ENCODE data around the gene LRCOL1. TPM values are rescaled to one million over a fixed set of nuclear protein-coding genes. Genes with fewer than 3 reads are reported as not detected.

LRCOL1 gene
- total and polyA plus RNA-seq, 2 experiments from 2014 or later: 1.7 TPM; not detected in 1

DNA sequence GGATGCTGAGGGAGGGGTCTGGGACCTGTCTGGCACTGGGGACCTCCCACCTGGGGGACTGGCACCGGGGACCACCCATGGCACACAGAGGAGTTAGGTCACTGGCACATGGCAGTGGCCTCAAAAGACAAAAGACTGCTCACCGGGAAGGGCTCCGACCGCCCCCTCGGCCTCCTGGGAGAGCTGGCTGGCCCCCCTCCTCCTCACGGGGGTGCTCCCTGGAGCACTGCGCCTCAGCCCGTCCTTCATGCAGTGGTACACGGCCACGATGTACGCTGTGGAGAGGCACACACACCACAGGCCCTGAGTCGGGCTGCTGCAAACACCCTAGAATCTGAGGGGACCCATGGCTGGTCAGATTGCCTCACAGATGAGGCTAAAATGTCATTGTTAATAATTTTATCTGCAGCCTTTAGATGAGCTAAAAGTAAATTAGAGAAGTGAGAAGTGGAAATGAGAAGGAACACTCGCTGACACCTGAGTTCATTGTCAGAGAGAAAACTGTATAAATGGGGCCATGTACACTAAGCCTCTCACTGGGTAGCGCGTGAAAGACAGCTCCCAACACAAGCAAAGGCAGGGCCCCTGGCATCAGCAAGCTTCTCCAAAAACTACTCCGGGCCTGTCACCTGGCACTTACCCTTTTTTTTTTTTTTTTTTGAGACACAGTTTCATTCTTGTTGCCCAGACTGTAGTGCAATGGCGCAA, 22.3 kb upstream of the LRCOL1 start (continued):
- TF ChIP-seq, protein P1, sequence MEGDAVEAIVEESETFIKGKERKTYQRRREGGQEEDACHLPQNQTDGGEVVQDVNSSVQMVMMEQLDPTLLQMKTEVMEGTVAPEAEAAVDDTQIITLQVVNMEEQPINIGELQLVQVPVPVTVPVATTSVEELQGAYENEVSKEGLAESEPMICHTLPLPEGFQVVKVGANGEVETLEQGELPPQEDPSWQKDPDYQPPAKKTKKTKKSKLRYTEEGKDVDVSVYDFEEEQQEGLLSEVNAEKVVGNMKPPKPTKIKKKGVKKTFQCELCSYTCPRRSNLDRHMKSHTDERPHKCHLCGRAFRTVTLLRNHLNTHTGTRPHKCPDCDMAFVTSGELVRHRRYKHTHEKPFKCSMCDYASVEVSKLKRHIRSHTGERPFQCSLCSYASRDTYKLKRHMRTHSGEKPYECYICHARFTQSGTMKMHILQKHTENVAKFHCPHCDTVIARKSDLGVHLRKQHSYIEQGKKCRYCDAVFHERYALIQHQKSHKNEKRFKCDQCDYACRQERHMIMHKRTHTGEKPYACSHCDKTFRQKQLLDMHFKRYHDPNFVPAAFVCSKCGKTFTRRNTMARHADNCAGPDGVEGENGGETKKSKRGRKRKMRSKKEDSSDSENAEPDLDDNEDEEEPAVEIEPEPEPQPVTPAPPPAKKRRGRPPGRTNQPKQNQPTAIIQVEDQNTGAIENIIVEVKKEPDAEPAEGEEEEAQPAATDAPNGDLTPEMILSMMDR (conservative IDR thresholded peaks at IDR 0.05; ENCODE audit: low read depth in 2 of 2): no peak
- TF ChIP-seq NANOG (IDR thresholded peaks at IDR 0.05; ENCODE audit: borderline replicate concordance) (no peak), STAT1 (IDR thresholded peaks at IDR 0.05; ENCODE audit: unreplicated experiment) (no peak)
- TF ChIP-seq, protein P2, sequence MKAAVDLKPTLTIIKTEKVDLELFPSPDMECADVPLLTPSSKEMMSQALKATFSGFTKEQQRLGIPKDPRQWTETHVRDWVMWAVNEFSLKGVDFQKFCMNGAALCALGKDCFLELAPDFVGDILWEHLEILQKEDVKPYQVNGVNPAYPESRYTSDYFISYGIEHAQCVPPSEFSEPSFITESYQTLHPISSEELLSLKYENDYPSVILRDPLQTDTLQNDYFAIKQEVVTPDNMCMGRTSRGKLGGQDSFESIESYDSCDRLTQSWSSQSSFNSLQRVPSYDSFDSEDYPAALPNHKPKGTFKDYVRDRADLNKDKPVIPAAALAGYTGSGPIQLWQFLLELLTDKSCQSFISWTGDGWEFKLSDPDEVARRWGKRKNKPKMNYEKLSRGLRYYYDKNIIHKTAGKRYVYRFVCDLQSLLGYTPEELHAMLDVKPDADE (IDR thresholded peaks at IDR 0.05): no peak

DNA sequence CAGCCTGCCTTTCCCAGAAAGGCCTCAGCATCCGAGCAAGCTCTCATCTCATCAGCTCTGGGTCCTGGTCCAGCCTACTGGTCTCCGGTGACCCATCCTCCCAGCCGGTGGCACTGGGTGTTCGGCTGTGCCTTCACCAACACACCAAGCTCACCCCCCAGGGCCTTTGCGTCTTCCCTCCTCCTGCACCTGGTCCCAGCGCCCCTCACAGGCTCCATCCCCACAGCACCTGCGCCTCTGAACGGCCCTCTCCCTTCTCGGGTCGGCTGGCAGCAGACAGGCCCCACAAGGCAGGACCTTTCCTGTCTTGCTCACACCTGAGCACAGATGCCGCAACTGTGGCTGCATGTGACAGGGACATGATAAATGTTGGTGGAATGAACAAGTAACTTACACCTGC, 21.3 kb upstream of the LRCOL1 start:
- DNase-seq (ENCODE audit: low spot score) (no peak), ATAC-seq (no peak)
- Histone ChIP-seq H3K4me1 (ENCODE audit: insufficient read depth) (no peaks in the 10 kb centered on the region), H3K27me3 (ENCODE audit: insufficient read depth) (no peaks in the 10 kb centered on the region), H2AFZ (no peak overlapping the region), H3F3A (replicated peaks; ENCODE audit: low read depth) (0 out of 2 replicates have a peak, but pooled peaks cover 4% of the 10 kb centered on the region), H3K27ac (ENCODE audit: low read depth) (no peak overlapping the region), H3K4me3 (no peak overlapping the region), H4K20me1 (replicated peaks; ENCODE audit: insufficient read depth) (peaks cover 24% of the 10 kb centered on the region), H3K36me3 (ENCODE audit: insufficient read depth) (peaks cover 34% of the 10 kb centered on the region), H3K79me2 (replicated peaks; ENCODE audit: insufficient read depth) (no peaks in the 10 kb centered on the region), H3K4me2 (no peak overlapping the region), H3K9me2 (ENCODE audit: insufficient read depth) (no peaks in the 10 kb centered on the region)
- peaks cover 12% of the 10 kb centered on the region for H3K27me3 Mint-ChIP-seq (ENCODE audit: insufficient read depth, low read depth, poor library complexity)
- H3K27ac Mint-ChIP-seq: no peak overlapping the region
- TF ChIP-seq, protein P3, sequence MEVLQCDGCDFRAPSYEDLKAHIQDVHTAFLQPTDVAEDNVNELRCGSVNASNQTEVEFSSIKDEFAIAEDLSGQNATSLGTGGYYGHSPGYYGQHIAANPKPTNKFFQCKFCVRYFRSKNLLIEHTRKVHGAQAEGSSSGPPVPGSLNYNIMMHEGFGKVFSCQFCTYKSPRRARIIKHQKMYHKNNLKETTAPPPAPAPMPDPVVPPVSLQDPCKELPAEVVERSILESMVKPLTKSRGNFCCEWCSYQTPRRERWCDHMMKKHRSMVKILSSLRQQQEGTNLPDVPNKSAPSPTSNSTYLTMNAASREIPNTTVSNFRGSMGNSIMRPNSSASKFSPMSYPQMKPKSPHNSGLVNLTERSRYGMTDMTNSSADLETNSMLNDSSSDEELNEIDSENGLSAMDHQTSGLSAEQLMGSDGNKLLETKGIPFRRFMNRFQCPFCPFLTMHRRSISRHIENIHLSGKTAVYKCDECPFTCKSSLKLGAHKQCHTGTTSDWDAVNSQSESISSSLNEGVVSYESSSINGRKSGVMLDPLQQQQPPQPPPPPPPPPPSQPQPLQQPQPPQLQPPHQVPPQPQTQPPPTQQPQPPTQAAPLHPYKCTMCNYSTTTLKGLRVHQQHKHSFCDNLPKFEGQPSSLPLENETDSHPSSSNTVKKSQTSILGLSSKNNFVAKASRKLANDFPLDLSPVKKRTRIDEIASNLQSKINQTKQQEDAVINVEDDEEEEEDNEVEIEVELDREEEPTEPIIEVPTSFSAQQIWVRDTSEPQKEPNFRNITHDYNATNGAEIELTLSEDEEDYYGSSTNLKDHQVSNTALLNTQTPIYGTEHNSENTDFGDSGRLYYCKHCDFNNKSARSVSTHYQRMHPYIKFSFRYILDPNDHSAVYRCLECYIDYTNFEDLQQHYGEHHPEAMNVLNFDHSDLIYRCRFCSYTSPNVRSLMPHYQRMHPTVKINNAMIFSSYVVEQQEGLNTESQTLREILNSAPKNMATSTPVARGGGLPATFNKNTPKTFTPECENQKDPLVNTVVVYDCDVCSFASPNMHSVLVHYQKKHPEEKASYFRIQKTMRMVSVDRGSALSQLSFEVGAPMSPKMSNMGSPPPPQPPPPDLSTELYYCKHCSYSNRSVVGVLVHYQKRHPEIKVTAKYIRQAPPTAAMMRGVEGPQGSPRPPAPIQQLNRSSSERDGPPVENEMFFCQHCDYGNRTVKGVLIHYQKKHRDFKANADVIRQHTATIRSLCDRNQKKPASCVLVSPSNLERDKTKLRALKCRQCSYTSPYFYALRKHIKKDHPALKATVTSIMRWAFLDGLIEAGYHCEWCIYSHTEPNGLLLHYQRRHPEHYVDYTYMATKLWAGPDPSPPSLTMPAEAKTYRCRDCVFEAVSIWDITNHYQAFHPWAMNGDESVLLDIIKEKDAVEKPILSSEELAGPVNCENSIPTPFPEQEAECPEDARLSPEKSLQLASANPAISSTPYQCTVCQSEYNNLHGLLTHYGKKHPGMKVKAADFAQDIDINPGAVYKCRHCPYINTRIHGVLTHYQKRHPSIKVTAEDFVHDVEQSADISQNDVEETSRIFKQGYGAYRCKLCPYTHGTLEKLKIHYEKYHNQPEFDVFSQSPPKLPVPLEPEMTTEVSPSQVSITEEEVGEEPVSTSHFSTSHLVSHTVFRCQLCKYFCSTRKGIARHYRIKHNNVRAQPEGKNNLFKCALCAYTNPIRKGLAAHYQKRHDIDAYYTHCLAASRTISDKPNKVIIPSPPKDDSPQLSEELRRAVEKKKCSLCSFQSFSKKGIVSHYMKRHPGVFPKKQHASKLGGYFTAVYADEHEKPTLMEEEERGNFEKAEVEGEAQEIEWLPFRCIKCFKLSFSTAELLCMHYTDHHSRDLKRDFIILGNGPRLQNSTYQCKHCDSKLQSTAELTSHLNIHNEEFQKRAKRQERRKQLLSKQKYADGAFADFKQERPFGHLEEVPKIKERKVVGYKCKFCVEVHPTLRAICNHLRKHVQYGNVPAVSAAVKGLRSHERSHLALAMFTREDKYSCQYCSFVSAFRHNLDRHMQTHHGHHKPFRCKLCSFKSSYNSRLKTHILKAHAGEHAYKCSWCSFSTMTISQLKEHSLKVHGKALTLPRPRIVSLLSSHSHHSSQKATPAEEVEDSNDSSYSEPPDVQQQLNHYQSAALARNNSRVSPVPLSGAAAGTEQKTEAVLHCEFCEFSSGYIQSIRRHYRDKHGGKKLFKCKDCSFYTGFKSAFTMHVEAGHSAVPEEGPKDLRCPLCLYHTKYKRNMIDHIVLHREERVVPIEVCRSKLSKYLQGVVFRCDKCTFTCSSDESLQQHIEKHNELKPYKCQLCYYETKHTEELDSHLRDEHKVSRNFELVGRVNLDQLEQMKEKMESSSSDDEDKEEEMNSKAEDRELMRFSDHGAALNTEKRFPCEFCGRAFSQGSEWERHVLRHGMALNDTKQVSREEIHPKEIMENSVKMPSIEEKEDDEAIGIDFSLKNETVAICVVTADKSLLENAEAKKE (CRISPR knock-in tag; IDR thresholded peaks at IDR 0.05): no peak
- TF ChIP-seq ZNF114 (CRISPR knock-in tag; IDR thresholded peaks at IDR 0.05): no peak
- TF ChIP-seq, protein P4, sequence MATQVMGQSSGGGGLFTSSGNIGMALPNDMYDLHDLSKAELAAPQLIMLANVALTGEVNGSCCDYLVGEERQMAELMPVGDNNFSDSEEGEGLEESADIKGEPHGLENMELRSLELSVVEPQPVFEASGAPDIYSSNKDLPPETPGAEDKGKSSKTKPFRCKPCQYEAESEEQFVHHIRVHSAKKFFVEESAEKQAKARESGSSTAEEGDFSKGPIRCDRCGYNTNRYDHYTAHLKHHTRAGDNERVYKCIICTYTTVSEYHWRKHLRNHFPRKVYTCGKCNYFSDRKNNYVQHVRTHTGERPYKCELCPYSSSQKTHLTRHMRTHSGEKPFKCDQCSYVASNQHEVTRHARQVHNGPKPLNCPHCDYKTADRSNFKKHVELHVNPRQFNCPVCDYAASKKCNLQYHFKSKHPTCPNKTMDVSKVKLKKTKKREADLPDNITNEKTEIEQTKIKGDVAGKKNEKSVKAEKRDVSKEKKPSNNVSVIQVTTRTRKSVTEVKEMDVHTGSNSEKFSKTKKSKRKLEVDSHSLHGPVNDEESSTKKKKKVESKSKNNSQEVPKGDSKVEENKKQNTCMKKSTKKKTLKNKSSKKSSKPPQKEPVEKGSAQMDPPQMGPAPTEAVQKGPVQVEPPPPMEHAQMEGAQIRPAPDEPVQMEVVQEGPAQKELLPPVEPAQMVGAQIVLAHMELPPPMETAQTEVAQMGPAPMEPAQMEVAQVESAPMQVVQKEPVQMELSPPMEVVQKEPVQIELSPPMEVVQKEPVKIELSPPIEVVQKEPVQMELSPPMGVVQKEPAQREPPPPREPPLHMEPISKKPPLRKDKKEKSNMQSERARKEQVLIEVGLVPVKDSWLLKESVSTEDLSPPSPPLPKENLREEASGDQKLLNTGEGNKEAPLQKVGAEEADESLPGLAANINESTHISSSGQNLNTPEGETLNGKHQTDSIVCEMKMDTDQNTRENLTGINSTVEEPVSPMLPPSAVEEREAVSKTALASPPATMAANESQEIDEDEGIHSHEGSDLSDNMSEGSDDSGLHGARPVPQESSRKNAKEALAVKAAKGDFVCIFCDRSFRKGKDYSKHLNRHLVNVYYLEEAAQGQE (IDR thresholded peaks at IDR 0.05; ENCODE audit: unreplicated experiment): no peak
- no peak for TF ChIP-seq ZNF331 (CRISPR knock-in tag; IDR thresholded peaks at IDR 0.05; ENCODE audit: low read depth)
- no peak for TF ChIP-seq EZH2 (IDR thresholded peaks at IDR 0.05; ENCODE audit: low read depth, unreplicated experiment)
- H3K4me3 Mint-ChIP-seq: no peak overlapping the region
- no peaks in the 10 kb centered on the region for H3K4me1 Mint-ChIP-seq
- no peaks in the 10 kb centered on the region; the same call in 2 of the 3 replicates for H3K9me3 Mint-ChIP-seq
- H3K36me3 Mint-ChIP-seq (ENCODE audit: low read depth): peaks cover 87% of the 10 kb centered on the region
